ENCODE measurements around the gene NACC1. TPM values are rescaled to one million over a fixed set of nuclear protein-coding genes. Genes with fewer than 3 reads are reported as not detected.
A peak's percentile ranks its signal among the peaks of the same experiment; 100 is the strongest.

The NACC1 gene
- total RNA-seq, 1 donor from 2014 or later = 45.1 TPM

DNA sequence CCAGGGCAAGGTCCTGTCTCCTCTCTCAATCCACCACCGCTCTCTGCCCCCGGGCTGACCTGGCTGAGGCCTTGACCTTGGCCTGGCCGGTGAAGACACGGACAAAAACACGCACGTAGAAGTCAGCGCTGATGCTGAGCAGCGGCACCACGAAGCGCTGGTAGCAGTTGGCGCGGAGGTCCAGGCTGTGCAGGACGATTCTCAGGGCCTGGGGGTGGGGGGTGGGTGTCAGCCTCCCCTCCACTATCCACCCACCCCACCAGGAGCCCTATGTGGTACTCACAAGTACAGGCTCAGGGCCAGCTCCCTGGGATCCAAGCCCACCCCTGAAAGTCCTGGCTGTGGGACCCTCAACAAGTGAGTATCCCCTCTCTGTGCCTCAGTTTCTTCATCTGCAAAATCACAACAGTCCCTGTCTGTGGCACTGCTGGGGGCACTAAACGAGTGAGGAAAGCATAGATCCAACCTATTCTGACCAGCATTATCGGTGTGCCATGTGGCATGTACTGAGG is 7.9 kb upstream of the NACC1 start:
- Mint-ChIP-seq H3K27me3 (ENCODE audit: unreplicated experiment) (no peaks in the 10 kb centered on the region), H3K27ac (ENCODE audit: unreplicated experiment) (no peak overlapping the region), H3K36me3 (ENCODE audit: unreplicated experiment) (peaks cover 4% of the 10 kb centered on the region), H3K4me1 (ENCODE audit: unreplicated experiment) (no peaks in the 10 kb centered on the region), H3K9me3 (ENCODE audit: unreplicated experiment) (no peaks in the 10 kb centered on the region), H3K4me3 (ENCODE audit: unreplicated experiment) (no peak overlapping the region)
- no peak for DNase-seq (ENCODE audit: extremely low spot score, unreplicated experiment)
- TF ChIP-seq, protein P1, sequence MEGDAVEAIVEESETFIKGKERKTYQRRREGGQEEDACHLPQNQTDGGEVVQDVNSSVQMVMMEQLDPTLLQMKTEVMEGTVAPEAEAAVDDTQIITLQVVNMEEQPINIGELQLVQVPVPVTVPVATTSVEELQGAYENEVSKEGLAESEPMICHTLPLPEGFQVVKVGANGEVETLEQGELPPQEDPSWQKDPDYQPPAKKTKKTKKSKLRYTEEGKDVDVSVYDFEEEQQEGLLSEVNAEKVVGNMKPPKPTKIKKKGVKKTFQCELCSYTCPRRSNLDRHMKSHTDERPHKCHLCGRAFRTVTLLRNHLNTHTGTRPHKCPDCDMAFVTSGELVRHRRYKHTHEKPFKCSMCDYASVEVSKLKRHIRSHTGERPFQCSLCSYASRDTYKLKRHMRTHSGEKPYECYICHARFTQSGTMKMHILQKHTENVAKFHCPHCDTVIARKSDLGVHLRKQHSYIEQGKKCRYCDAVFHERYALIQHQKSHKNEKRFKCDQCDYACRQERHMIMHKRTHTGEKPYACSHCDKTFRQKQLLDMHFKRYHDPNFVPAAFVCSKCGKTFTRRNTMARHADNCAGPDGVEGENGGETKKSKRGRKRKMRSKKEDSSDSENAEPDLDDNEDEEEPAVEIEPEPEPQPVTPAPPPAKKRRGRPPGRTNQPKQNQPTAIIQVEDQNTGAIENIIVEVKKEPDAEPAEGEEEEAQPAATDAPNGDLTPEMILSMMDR (IDR thresholded peaks at IDR 0.05) = no peak

DNA sequence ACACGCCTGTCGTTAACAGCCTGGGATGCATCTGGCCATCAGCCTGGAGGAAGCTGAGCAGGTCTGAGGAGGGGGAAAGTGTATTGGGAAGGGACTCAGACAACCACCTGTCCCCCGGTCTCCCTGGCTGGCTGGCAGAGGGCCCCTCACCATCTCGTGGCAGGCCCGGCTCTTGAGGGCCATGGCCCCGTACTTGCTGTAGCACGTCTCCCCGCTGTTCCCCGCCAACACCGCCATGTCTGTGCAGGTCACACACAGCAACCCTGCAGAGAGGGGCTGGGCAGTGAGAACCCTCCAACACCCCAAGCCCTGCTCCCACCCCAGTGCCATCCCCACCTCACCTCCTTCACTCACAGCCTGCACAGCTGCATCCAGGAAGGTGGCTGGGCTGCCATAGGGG is 5.5 kb upstream of the NACC1 start:
- H3K36me3 Mint-ChIP-seq (ENCODE audit: unreplicated experiment) = peaks cover 4% of the 10 kb centered on the region
- H3K4me1 Mint-ChIP-seq (ENCODE audit: unreplicated experiment) = peaks cover 17% of the 10 kb centered on the region
- H3K27me3 Mint-ChIP-seq (ENCODE audit: unreplicated experiment) = no peaks in the 10 kb centered on the region
- no peaks in the 10 kb centered on the region for H3K9me3 Mint-ChIP-seq (ENCODE audit: unreplicated experiment)
- H3K4me3 Mint-ChIP-seq (ENCODE audit: unreplicated experiment) = no peak overlapping the region
- no peak for DNase-seq (ENCODE audit: extremely low spot score, unreplicated experiment)
- H3K27ac Mint-ChIP-seq (ENCODE audit: unreplicated experiment) = no peak overlapping the region
- TF ChIP-seq, protein P1 (IDR thresholded peaks at IDR 0.05) = no peak

DNA sequence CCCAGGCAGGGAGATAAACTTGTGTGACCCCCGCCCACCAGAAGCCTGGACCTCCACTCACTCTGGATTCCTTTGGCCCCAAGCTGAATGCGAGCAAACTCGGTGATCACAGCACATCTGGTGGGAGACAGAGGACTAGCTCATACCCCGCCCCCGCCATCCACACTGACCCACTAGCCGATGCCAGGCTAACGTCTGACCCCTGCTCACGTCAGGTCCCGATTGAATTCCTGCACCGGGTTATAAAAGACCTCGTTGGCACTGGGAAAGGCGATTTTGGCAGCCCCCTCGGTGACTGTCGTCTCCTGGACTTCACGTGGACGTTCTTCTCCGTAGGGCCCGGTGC is 2.2 kb upstream of the NACC1 start:
- Mint-ChIP-seq H3K4me1 (ENCODE audit: unreplicated experiment) (peaks cover 38% of the 10 kb centered on the region), H3K4me3 (ENCODE audit: unreplicated experiment) (peak overlapping the region; percentile 96), H3K36me3 (ENCODE audit: unreplicated experiment) (peaks cover 2% of the 10 kb centered on the region), H3K27me3 (ENCODE audit: unreplicated experiment) (no peaks in the 10 kb centered on the region), H3K9me3 (ENCODE audit: unreplicated experiment) (no peaks in the 10 kb centered on the region), H3K27ac (ENCODE audit: unreplicated experiment) (peak overlapping the region; percentile 75)
- TF ChIP-seq, protein P1 (IDR thresholded peaks at IDR 0.05) = no peak
- no peak for DNase-seq (ENCODE audit: extremely low spot score, unreplicated experiment)

DNA sequence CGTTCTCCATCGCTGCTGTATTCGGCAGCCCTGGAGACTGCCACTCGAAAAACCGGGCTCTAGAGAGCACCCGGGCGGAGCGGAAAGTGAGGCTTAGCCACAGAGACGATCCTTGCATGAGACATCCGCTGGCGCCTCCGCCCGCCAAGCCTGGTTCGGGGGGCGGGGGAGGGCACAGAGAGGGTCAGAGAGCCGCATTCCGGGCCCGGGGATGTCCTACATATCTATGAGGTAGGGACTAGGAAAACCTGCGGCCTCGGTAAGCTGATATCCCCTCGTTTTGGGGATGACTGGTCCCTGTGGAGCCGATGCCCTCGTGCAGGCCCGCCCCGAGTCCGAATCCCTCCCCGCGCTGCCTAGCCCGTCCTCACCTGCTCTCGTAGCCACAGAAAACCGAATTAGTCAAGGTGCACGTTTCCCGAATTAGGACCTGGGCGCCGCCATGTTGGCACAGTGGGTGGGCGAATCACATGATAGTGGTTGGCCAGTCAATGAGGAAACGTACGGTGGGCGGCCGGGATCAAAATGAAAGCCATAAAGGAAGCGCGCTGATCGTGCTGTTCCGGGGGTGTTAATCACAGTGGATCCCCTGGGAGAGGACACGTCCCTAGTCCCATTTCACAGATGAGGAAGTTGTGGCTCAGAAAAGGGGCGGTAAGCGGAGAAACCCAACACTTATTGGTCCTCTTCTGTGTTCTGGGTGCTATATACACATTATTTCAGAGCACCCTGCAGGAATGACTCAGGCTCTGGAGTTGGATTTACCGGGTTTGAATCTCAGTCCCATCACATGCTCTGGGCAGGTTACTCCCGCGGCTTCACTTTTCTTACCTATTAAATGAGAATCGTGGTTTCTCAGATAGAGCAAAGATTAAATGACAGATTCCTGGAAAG is 1.5 kb upstream of the NACC1 start, which contains the start of gene TRMT1:
TRMT1 (minus strand) TSS at position 459 of the 894 bp plus-strand sequence; CDS start at position 118, 341 bp downstream.
- Mint-ChIP-seq H3K4me3 (ENCODE audit: unreplicated experiment) (peak within 1 kb of the TSS; percentile 96), H3K9me3 (ENCODE audit: unreplicated experiment) (no peaks in the 10 kb centered on the region), H3K27me3 (ENCODE audit: unreplicated experiment) (no peaks in the 10 kb centered on the region), H3K27ac (ENCODE audit: unreplicated experiment) (peak within 1 kb of the TSS; percentile 91), H3K36me3 (ENCODE audit: unreplicated experiment) (peaks cover 2% of the 10 kb centered on the region), H3K4me1 (ENCODE audit: unreplicated experiment) (peaks cover 44% of the 10 kb centered on the region)
- TF ChIP-seq, protein P1 (IDR thresholded peaks at IDR 0.05) = no peak
- peak; percentile 94 for DNase-seq (ENCODE audit: extremely low spot score, unreplicated experiment)

DNA sequence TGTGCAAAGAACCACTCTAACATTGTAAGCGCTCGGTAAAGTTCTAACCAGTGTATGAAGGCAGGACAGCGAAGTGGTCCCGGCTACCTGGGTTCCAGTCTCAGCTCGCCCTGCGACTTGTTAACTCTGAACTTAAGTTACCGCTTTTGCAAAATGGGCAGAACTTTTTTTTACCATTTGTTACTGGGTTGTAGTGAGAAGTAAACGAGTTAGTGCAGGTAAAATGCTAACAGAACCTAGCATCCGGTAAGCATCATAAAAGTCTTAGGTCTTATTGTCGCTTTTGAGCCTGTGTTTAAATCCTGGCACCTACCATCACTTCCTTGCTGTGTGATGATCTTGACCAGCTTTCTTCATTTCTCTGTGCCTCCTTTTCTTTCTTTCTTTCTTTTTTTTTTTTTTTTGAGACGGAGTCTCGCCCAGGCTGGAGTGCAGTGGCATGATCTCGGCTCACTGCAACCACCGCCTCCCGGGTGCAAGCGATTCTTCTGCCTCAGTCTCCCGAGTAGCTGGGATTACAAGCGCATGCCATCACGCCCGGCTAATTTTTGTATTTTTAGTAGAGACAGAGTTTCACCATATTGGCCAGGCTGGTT is 790 bp upstream of the NACC1 start:
- Mint-ChIP-seq H3K27ac (ENCODE audit: unreplicated experiment) (peak overlapping the region; percentile 91), H3K36me3 (ENCODE audit: unreplicated experiment) (peaks cover 2% of the 10 kb centered on the region), H3K27me3 (ENCODE audit: unreplicated experiment) (no peaks in the 10 kb centered on the region), H3K9me3 (ENCODE audit: unreplicated experiment) (no peaks in the 10 kb centered on the region), H3K4me1 (ENCODE audit: unreplicated experiment) (peaks cover 52% of the 10 kb centered on the region), H3K4me3 (ENCODE audit: unreplicated experiment) (peak overlapping the region; percentile 96)
- TF ChIP-seq, protein P1 (IDR thresholded peaks at IDR 0.05) = no peak
- no peak for DNase-seq (ENCODE audit: extremely low spot score, unreplicated experiment)

Measured in osteocyte (in vitro differentiated cells).